ENCODE results near the gene ARHGEF3.

ARHGEF3 gene

DNA sequence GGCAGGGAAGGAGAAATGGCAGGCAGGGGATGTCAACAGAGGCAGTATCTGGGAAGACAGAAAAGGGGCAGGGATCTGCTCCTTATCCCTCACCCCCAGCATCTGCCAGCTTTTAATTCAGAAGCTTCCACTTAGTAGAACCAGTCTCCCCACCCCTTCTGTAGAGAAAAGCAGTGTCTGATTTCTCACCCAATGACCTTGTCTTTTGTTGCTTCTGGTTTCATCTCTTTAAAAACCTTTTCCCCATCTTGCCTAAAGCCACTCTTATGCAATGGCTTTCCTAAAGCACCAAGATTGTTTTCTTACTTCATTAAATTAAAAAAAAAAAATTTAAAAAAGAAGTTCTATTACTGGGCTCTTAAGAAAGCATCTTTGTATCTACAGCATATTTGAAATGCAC lies 27.8 kb downstream of the ARHGEF3 start:
- DNase-seq (ENCODE audit: low read depth, low spot score): no peak
- TF ChIP-seq, protein P1, sequence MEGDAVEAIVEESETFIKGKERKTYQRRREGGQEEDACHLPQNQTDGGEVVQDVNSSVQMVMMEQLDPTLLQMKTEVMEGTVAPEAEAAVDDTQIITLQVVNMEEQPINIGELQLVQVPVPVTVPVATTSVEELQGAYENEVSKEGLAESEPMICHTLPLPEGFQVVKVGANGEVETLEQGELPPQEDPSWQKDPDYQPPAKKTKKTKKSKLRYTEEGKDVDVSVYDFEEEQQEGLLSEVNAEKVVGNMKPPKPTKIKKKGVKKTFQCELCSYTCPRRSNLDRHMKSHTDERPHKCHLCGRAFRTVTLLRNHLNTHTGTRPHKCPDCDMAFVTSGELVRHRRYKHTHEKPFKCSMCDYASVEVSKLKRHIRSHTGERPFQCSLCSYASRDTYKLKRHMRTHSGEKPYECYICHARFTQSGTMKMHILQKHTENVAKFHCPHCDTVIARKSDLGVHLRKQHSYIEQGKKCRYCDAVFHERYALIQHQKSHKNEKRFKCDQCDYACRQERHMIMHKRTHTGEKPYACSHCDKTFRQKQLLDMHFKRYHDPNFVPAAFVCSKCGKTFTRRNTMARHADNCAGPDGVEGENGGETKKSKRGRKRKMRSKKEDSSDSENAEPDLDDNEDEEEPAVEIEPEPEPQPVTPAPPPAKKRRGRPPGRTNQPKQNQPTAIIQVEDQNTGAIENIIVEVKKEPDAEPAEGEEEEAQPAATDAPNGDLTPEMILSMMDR (IDR thresholded peaks at IDR 0.05; ENCODE audit: insufficient read depth, low read length, missing control alignments): no peak
- no peak overlapping the region for H3K4me3 ChIP-seq (ENCODE audit: low read depth, low read length)
- POLR2A ChIA-PET: no interaction called here
- CTCF ChIA-PET: interaction anchor here (3.0 kb wide), 1 partner anchor 27 kb away, joined by 14 read pairs; the partner anchor contains the start of gene ARHGEF3

DNA sequence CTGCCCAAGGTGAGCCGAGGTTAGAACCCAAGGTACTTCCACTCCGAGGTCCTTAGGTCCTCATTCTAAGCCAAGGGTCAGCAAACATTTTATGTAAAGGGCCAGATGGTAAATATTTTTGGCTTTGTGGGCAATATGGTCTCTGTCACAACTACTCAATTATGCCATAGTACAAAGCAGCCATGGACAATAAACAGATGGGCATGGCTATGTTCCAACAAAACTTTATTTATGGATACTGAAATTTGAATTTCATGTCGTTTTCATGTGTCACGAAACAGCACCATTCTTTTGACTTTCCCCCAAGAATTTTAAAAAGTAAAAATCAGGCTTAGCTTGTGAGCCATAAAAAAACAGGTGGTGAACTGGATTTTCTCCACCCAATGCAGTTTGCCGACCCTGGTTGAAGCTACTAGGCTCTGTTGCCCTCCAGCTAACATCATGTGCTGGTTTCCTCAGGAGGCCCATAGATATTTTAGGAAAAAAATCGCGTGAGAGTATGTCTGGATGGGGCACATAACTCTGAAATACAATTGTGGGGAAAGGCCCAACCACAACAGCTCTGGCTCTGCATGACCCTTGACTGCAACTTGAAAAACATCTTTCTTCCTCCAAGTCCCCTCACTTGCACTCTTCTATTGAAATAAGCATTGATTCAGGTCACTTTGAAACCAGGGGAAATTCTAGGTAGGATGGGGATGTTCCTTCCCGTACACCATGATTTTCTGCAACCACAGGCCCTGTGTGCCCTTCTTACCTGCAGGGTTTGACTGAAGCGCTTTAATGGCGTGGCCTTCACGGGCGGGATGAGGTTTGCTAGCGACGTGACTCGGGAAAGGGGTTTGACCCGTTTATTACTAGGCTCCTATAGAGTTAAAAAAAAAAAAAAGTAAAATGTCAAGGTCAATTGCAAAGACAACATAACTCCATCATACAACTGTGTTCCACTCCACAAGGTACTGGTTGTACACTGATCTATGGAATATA lies 28.5 kb downstream of the ARHGEF3 start:
- H3K4me3 ChIP-seq (ENCODE audit: low read depth, low read length): no peak overlapping the region
- POLR2A ChIA-PET: no interaction called here
- TF ChIP-seq, protein P1 (IDR thresholded peaks at IDR 0.05; ENCODE audit: insufficient read depth, low read length, missing control alignments): no peak
- CTCF ChIA-PET: no interaction called here
- DNase-seq (ENCODE audit: low read depth, low spot score): no peak

DNA sequence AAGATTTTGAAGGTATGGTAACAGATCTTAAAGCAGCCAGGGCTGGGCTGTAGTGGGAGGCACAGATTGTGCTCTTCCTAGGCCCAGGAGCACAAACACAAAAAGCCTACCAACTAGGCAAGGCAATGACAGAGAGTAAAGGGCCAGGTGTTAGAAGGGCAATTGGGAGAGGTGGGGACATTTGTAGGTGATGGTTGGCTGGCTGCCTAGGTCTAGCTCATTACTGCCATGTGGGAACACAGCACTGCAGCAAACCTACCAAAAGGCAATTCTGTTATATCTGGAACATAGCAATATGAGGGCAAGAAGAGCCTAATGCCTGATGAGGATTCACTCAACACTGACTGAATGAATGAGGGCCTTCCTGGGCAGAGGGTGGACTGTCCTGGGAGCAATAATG lies 30.4 kb downstream of the ARHGEF3 start:
- TF ChIP-seq, protein P1 (IDR thresholded peaks at IDR 0.05; ENCODE audit: insufficient read depth, low read length, missing control alignments): no peak
- CTCF ChIA-PET: no interaction called here
- POLR2A ChIA-PET: no interaction called here
- DNase-seq (ENCODE audit: low read depth, low spot score): no peak
- H3K4me3 ChIP-seq (ENCODE audit: low read depth, low read length): no peak overlapping the region

DNA sequence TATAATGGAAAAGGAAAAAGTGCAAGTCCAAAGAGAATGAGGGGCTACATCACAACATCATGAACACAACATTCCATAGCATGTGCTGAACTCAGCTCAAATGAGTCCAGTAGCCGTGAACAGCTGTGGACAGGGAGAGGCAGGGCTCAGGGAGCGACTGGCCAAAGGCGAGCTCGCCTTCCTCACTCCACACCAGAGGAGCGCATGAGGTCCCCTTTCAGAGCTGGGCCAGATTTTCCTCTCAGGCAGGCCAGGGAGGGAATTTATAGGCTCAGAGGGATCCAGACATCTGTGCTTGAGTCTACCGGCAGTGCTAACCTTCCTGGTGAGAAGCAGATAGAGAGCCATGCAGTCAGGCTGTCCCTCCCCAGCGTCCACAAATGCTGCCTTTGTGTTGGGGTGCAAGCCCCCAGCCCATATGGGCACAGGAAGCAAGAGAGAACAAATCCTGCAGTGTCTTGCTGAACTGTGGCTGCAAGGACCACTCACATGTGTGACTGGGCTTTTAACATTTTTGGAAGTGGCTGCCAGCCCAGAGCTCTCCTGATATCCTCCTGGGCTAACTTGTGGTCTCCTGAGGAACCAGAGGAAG lies 32.5 kb downstream of the ARHGEF3 start:
- POLR2A ChIA-PET: no interaction called here
- CTCF ChIA-PET: no interaction called here
- TF ChIP-seq, protein P1 (IDR thresholded peaks at IDR 0.05; ENCODE audit: insufficient read depth, low read length, missing control alignments): no peak
- no peak overlapping the region for H3K4me3 ChIP-seq (ENCODE audit: low read depth, low read length)
- DNase-seq (ENCODE audit: low read depth, low spot score): no peak

DNA sequence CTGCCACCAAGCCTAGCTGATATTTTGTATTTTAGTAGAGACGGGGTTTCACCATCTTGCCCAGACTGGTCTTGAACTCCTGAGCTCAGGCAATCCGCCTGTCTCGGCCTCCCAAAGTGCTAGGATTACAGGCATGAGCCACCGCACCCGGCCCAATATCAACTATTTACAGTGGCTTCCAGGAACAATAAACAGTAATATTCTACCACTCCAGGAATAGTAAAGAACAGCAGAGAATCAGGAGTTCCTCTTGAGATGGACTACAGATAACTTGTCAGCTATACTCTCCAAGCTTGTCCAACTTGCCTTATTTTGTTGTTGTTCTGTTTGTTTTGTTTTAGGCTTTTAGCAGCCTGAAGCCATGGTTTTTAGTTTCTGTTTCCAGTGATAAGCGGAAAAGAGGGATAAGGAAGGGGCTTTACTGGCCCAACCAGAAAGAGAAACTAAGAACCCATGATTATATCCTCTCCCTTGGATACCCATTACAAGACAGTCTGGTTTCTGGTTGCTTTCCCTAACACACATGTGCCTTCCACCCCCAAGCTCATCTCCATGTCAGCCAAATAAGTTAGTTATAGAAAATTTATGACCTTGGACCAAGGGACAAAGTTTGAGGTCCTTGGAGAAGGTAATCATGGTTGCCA lies 36.7 kb downstream of the ARHGEF3 start:
- no peak for DNase-seq (ENCODE audit: low read depth, low spot score)

More for the DNA sequence above, 36.7 kb downstream of the ARHGEF3 start:
- POLR2A ChIA-PET: no interaction called here
- TF ChIP-seq, protein P1 (IDR thresholded peaks at IDR 0.05; ENCODE audit: insufficient read depth, low read length, missing control alignments): no peak
- CTCF ChIA-PET: interaction anchor here (1.6 to 1.7 kb wide), 2 partner anchors 35 to 224 kb away, joined by 3 to 6 read pairs; no protein-coding TSS in a partner anchor
- H3K4me3 ChIP-seq (ENCODE audit: low read depth, low read length): no peak overlapping the region

All from AG04449 (cell line).